HCT116 (cell line): ENCODE measurements around the gene SPATA45. TPM values are rescaled to one million over a fixed set of nuclear protein-coding genes. Genes with fewer than 3 reads are reported as not detected.
"Not testable (repeated sequence)": the region's sequence is repeated elsewhere in the genome, so short reads cannot be mapped to it uniquely, and the experiment has no call there.

Experiments
- ATAC-seq: fragments of 200-7000 bp; cut with Tn5 transposase; 2 replicates; pipeline ENCODE4 v1.9.1; 2020; ENCODE audit warnings: mild to moderate bottlenecking, moderate library complexity
- BruUV-seq: library from RNA; stranded (reverse); fragments of 400-500 nt; replicated peaks from 2 replicates; lab custom pipeline; 2021; lab: Mats Ljungman, UMichigan
- CTCF ChIA-PET: fragments of 300-600 bp; sonication (Branson Sonifier 250); formaldehyde crosslinking; loops from one replicate; lab custom pipeline; 2021; ENCODE audit warnings: antibody characterized with exemption; lab: Charles Lee
- POLR2A ChIA-PET: fragments of 300-600, 350-600 bp; sonication (Branson Sonifier 250); formaldehyde crosslinking; loops from one replicate; lab custom pipeline; 2021; ENCODE audit warnings: antibody characterized with exemption; lab: Charles Lee
- RAD21 ChIA-PET, 2 experiments: fragments of 300-600 bp; sonication (Branson Sonifier 250); formaldehyde crosslinking; loops; one replicate each; lab custom pipeline; 2023; ENCODE audit warnings: low total read pairs in 2 of 2; ENCODE audit not compliant: uncharacterized antibody in 2 of 2, unreplicated experiment in 2 of 2, low non-redundant PET in 1 of 2; lab: Charles Lee
- DNase-seq: peaks from one replicate; pipeline ENCODE4 v3.0.0-alpha.2; 2010; ENCODE audit warnings: low read depth, low spot score
- H2AFZ ChIP-seq: fragments of 200-600 bp; shearing (Covaris generic), sonication (generic); 2 replicates; pipeline ENCODE4 v1.6.1; 2017; ENCODE audit warnings: low read depth, mixed run types, mixed read lengths, antibody characterized with exemption, low read length; ENCODE audit not compliant: poor library complexity, severe bottlenecking
- H3K27ac ChIP-seq: 2 replicates; pipeline ENCODE4 v1.5.1; 2012; ENCODE audit warnings: low read depth, low read length
- H3K27me3 ChIP-seq: fragments of 200-600 bp; sonication (generic); 2 replicates; pipeline ENCODE4 v1.6.1; 2016; ENCODE audit warnings: mixed run types, low read length, mixed read lengths; ENCODE audit not compliant: insufficient read depth
- H3K36me3 ChIP-seq, 2 experiments: fragments of 200-500 bp in 1 of 2; fragments of 200-600 bp in 1 of 2; sonication (Bioruptor generic) in 1 of 2; sonication (generic) in 1 of 2; 2 replicates each; pipeline versions ENCODE4 v1.5.1 to v1.6.1; 2014 to 2016; ENCODE audit warnings: low read length in 2 of 2, inconsistent platforms in 1 of 2, mixed read lengths in 1 of 2, mixed run types in 1 of 2; ENCODE audit not compliant: insufficient read depth in 2 of 2, control insufficient read depth in 1 of 2
- H3K4me1 ChIP-seq, 2 experiments: fragments of 200-600 bp in 1 of 2; sonication (generic) in 1 of 2; 2 replicates each; pipeline versions ENCODE4 v1.5.1 to v1.6.1; 2012 to 2017; ENCODE audit warnings: low read length in 2 of 2, inconsistent platforms in 1 of 2, mild to moderate bottlenecking in 1 of 2, mixed read lengths in 1 of 2, mixed run types in 1 of 2, moderate library complexity in 1 of 2; ENCODE audit not compliant: insufficient read depth in 2 of 2, control insufficient read depth in 1 of 2
- H3K4me2 ChIP-seq: fragments of 200-600 bp; sonication (generic); 2 replicates; pipeline ENCODE4 v1.6.1; 2017; ENCODE audit warnings: mixed run types, low read length, mixed read lengths
- H3K4me3 ChIP-seq, 2 experiments: fragments of 200-600 bp in 1 of 2; sonication (generic) in 1 of 2; replicated peaks in 1 of 2; 2 replicates each; pipeline ENCODE4 v1.5.1; 2011 to 2016; ENCODE audit warnings: low read length in 2 of 2, control low read depth in 1 of 2, low read depth in 1 of 2, mild to moderate bottlenecking in 1 of 2, mixed read lengths in 1 of 2, mixed run types in 1 of 2
- H3K79me2 ChIP-seq: fragments of 200-600 bp; sonication (generic); 2 replicates; pipeline ENCODE4 v1.6.1; 2017; ENCODE audit warnings: mild to moderate bottlenecking, mixed run types, low read length, moderate library complexity, mixed read lengths; ENCODE audit not compliant: insufficient read depth
- H3K9ac ChIP-seq: fragments of 200-600 bp; sonication (generic); 2 replicates; pipeline ENCODE4 v1.6.1; 2016; ENCODE audit warnings: low read length, mixed read lengths
- H3K9me2 ChIP-seq: fragments of 200-600 bp; sonication (generic), shearing (Covaris generic); 2 replicates; pipeline ENCODE4 v1.6.1; 2017; ENCODE audit warnings: mixed run types, mild to moderate bottlenecking, moderate library complexity; ENCODE audit not compliant: insufficient read depth
- H3K9me3 ChIP-seq, 2 experiments: fragments of 200-500 bp in 1 of 2; fragments of 200-600 bp in 1 of 2; sonication (Bioruptor generic) in 1 of 2; sonication (generic) in 1 of 2; 2 replicates each; pipeline ENCODE4 v1.6.1; 2014 to 2017; ENCODE audit warnings: low read length in 2 of 2, mixed read lengths in 2 of 2, inconsistent platforms in 1 of 2, low read depth in 1 of 2, mild to moderate bottlenecking in 1 of 2, mixed run types in 1 of 2, moderate library complexity in 1 of 2; ENCODE audit not compliant: control insufficient read depth in 1 of 2, insufficient read depth in 1 of 2
- H4K20me1 ChIP-seq: fragments of 200-600 bp; sonication (generic), shearing (Covaris generic); 2 replicates; pipeline ENCODE4 v1.6.1; 2017; ENCODE audit warnings: mixed run types, mild to moderate bottlenecking, moderate library complexity; ENCODE audit not compliant: insufficient read depth
- CBX3 ChIP-seq: IDR thresholded peaks from 2 replicates; pipeline ENCODE4 v1.6.1; 2012; ENCODE audit warnings: low read depth
- CEBPB ChIP-seq: IDR thresholded peaks from 2 replicates; pipeline ENCODE4 v1.6.1; 2012; ENCODE audit warnings: low read depth
- EGR1 ChIP-seq: IDR thresholded peaks from 2 replicates; pipeline ENCODE4 v1.6.1; 2012; ENCODE audit warnings: low read depth
- ELF1 ChIP-seq: IDR thresholded peaks from 2 replicates; pipeline ENCODE4 v1.6.1; 2012; ENCODE audit warnings: low read depth, borderline replicate concordance
- MAX ChIP-seq: IDR thresholded peaks from 2 replicates; pipeline ENCODE4 v1.6.1; 2012
- RAD21 ChIP-seq: IDR thresholded peaks from 2 replicates; pipeline ENCODE4 v1.6.1; 2012; ENCODE audit warnings: low read depth, mild to moderate bottlenecking
- REST ChIP-seq: IDR thresholded peaks from 2 replicates; pipeline ENCODE4 v1.6.1; 2012; ENCODE audit warnings: low read depth
- SIN3A ChIP-seq: IDR thresholded peaks from 2 replicates; pipeline ENCODE4 v1.6.1; 2012; ENCODE audit warnings: low read depth
- SP1 ChIP-seq: IDR thresholded peaks from 2 replicates; pipeline ENCODE4 v1.6.1; 2012; ENCODE audit warnings: low read depth
- ZFX ChIP-seq: fragments of 450-650 bp; IDR thresholded peaks from 2 replicates; pipeline ENCODE4 v1.6.1; 2017
- intact Hi-C: fragments of 100-400 bp; cut with micrococcal nuclease; formaldehyde crosslinking; loops from 2 replicates; pipeline ENCODE4 v1.10.0; 2022
- total RNA-seq: library from RNA; stranded (reverse); gene quantifications from one replicate; pipeline ENCODE4 v1.2.1, GENCODE V29; 2021; ENCODE audit not compliant: unreplicated experiment

SPATA45 gene
- total RNA-seq, 1 experiment from 2014 or later = not detected

- H3K4me1 ChIP-seq, H3K4me3 ChIP-seq, H3K9me3 ChIP-seq, H4K20me1 ChIP-seq, ATAC-seq, BruUV-seq, H2AFZ ChIP-seq, CTCF ChIA-PET, H3K27me3 ChIP-seq, intact Hi-C loops, DNase-seq, RAD21 ChIA-PET, H3K27ac ChIP-seq, H3K9ac ChIP-seq, H3K4me2 ChIP-seq, POLR2A ChIA-PET, H3K9me2 ChIP-seq: not testable (repeated sequence)
- H3K36me3 ChIP-seq = peaks cover 10 to 17% of the 10 kb centered on the region in 2 experiments; a peak in 3 of 4 replicates
- peaks cover 69% of the 10 kb centered on the region for H3K79me2 ChIP-seq
Measured at GRCh38 chr1:212863345-212863744, 15.9 kb upstream of the SPATA45 start.

GRCh38 chr1:212862111-212862690, 14.8 kb upstream of the SPATA45 start:
- peaks cover 4 to 12% of the 10 kb centered on the region in 2 experiments; a peak in 3 of 4 replicates for H3K4me1 ChIP-seq
- no peak overlapping the region for H3K4me2 ChIP-seq
- H3K27me3 ChIP-seq = no peaks in the 10 kb centered on the region
- ChIA-PET RAD21 (no interaction called here), POLR2A (no interaction called here), CTCF (no interaction called here)
- TF ChIP-seq RAD21 = no peak
- TF ChIP-seq EGR1 = no peak
- TF ChIP-seq CEBPB = no peak
- TF ChIP-seq ELF1 = no peak
- TF ChIP-seq SIN3A = no peak
- TF ChIP-seq SP1 = no peak
- no peak for TF ChIP-seq CBX3
- TF ChIP-seq MAX = no peak
- no peak for TF ChIP-seq ZFX
- no peak for TF ChIP-seq REST
- H2AFZ ChIP-seq = no peak overlapping the region
- BruUV-seq = no TSS peak
- H3K9me2 ChIP-seq = no peaks in the 10 kb centered on the region
- H4K20me1 ChIP-seq = no peaks in the 10 kb centered on the region
- H3K4me3 ChIP-seq = no peak overlapping the region
- intact Hi-C loops = no loop called here
- ATAC-seq = no peak
- H3K9ac ChIP-seq = no peak overlapping the region
- no peaks in the 10 kb centered on the region for H3K9me3 ChIP-seq
- peaks cover 7 to 17% of the 10 kb centered on the region in 2 experiments; a peak in 3 of 4 replicates for H3K36me3 ChIP-seq
- no peak overlapping the region for H3K27ac ChIP-seq
- H3K79me2 ChIP-seq = peaks cover 68% of the 10 kb centered on the region
- no peak for DNase-seq
